Neural cell (in vitro differentiated cells): ENCODE data around the gene NUDT7. TPM values are rescaled to one million over a fixed set of nuclear protein-coding genes. Genes with fewer than 3 reads are reported as not detected.
A peak's percentile ranks its signal among the peaks of the same experiment; 100 is the strongest.

Experiments used
- H2AFZ ChIP-seq: fragments of 200-600, 300-800 bp; sonication (generic), shearing (Covaris generic); 2 replicates; pipeline ENCODE4 v1.6.0; 2014; ENCODE audit warnings: low read depth, mild to moderate bottlenecking, antibody characterized with exemption, low read length, moderate library complexity
- H3F3A ChIP-seq: fragments of 200-600 bp; shearing (Covaris generic); 2 replicates; pipeline ENCODE4 v1.6.1; 2016; ENCODE audit warnings: mild to moderate bottlenecking, moderate library complexity, mixed read lengths, antibody characterized with exemption, low read length; ENCODE audit not compliant: insufficient read depth, poor library complexity, severe bottlenecking
- H3K27ac ChIP-seq: fragments of 200-600, 300-800 bp; sonication (generic), shearing (Covaris generic); 2 replicates; pipeline ENCODE4 v1.5.1; 2014; ENCODE audit warnings: mild to moderate bottlenecking, low read length, moderate library complexity
- H3K27me3 ChIP-seq: fragments of 300-800, 200-600 bp; sonication (generic), shearing (Covaris generic); 2 replicates; pipeline ENCODE4 v1.6.0; 2014; ENCODE audit warnings: mild to moderate bottlenecking, low read depth, low read length, moderate library complexity; ENCODE audit not compliant: insufficient read depth
- H3K36me3 ChIP-seq: fragments of 300-800, 200-600 bp; sonication (generic), shearing (Covaris generic); 2 replicates; pipeline ENCODE4 v1.5.1; 2014; ENCODE audit warnings: mild to moderate bottlenecking, antibody characterized with exemption, low read length, moderate library complexity; ENCODE audit not compliant: insufficient read depth
- H3K4me2 ChIP-seq: fragments of 300-800, 200-600 bp; sonication (generic), shearing (Covaris generic); 2 replicates; pipeline ENCODE4 v1.6.0; 2014; ENCODE audit warnings: mild to moderate bottlenecking, low read length
- H3K4me3 ChIP-seq: fragments of 300-800, 200-600 bp; sonication (generic), shearing (Covaris generic); 2 replicates; pipeline ENCODE4 v1.5.1; 2014; ENCODE audit warnings: mild to moderate bottlenecking, low read length, moderate library complexity
- H3K79me2 ChIP-seq: fragments of 200-600 bp; shearing (Covaris generic); replicated peaks from 2 replicates; pipeline ENCODE4 v1.6.0; 2014; ENCODE audit warnings: mild to moderate bottlenecking, low read length, moderate library complexity; ENCODE audit not compliant: insufficient read depth
- H3K9ac ChIP-seq: fragments of 300-800, 200-600 bp; sonication (generic), shearing (Covaris generic); 2 replicates; pipeline ENCODE4 v1.6.1; 2016; ENCODE audit warnings: mild to moderate bottlenecking, low read length, mixed read lengths
- H3K9me2 ChIP-seq: fragments of 200-600 bp; shearing (Covaris generic); 2 replicates; pipeline ENCODE4 v1.6.1; 2016; ENCODE audit warnings: mild to moderate bottlenecking, low read length, mixed read lengths; ENCODE audit not compliant: insufficient read depth
- H3K9me3 ChIP-seq: fragments of 200-600, 300-800 bp; sonication (generic), shearing (Covaris generic); 2 replicates; pipeline ENCODE4 v1.6.1; 2016; ENCODE audit warnings: mild to moderate bottlenecking, mixed run types, low read length, moderate library complexity, mixed read lengths
- H4K20me1 ChIP-seq: fragments of 200-600 bp; shearing (Covaris generic); 2 replicates; pipeline ENCODE4 v1.6.1; 2016; ENCODE audit warnings: mild to moderate bottlenecking, mixed run types; ENCODE audit not compliant: insufficient read depth
- EP300 ChIP-seq: fragments of 450-650 bp; conservative IDR thresholded peaks from 2 replicates; pipeline ENCODE4 v1.6.1; 2014; ENCODE audit warnings: antibody characterized with exemption, mild to moderate bottlenecking, moderate library complexity; ENCODE audit not compliant: poor library complexity, severe bottlenecking
- EZH2 ChIP-seq: fragments of 200-600, 300-800 bp; shearing (Covaris generic), sonication (generic); IDR thresholded peaks from 2 replicates; pipeline ENCODE4 v1.6.1; 2014; ENCODE audit warnings: antibody characterized with exemption, low read length, borderline replicate concordance, mild to moderate bottlenecking; ENCODE audit not compliant: insufficient read depth, poor library complexity, severe bottlenecking
- MXI1 ChIP-seq: fragments of 450-650 bp; conservative IDR thresholded peaks from 2 replicates; pipeline ENCODE4 v1.6.1; 2014; ENCODE audit warnings: antibody characterized with exemption, mild to moderate bottlenecking; ENCODE audit not compliant: poor library complexity, severe bottlenecking
- POLR2AphosphoS5 ChIP-seq: IDR thresholded peaks from 2 replicates; pipeline ENCODE4 v1.6.1; 2012
- RAD21 ChIP-seq: fragments of 450-650 bp; conservative IDR thresholded peaks from 2 replicates; pipeline ENCODE4 v1.6.1; 2014; ENCODE audit warnings: antibody characterized with exemption, mild to moderate bottlenecking, moderate library complexity
- SMC3 ChIP-seq: fragments of 450-650 bp; conservative IDR thresholded peaks from 2 replicates; pipeline ENCODE4 v1.6.1; 2014; ENCODE audit warnings: antibody characterized with exemption, mild to moderate bottlenecking, moderate library complexity; ENCODE audit not compliant: poor library complexity
- TAF1 ChIP-seq: IDR thresholded peaks from 2 replicates; pipeline ENCODE4 v1.6.1; 2012; ENCODE audit warnings: low read depth
- polyA plus RNA-seq: library from polyadenylated mRNA; depleted of rRNA; stranded (reverse); fragments of >200 nt; gene quantifications from 2 replicates; pipeline ENCODE4 v1.2.3, GENCODE V29; 2014
- TF ChIP-seq, protein P1 (sequence below): fragments of 450-650 bp; IDR thresholded peaks from 2 replicates; pipeline ENCODE4 v1.5.1; 2014; ENCODE audit warnings: antibody characterized with exemption, mild to moderate bottlenecking, moderate library complexity; ENCODE audit not compliant: poor library complexity, severe bottlenecking
- TF ChIP-seq, protein P2 (sequence below): IDR thresholded peaks from 2 replicates; pipeline ENCODE4 v1.6.1; 2012; ENCODE audit warnings: borderline replicate concordance

NUDT7 gene
- polyA plus RNA-seq, 1 donor from 2014 or later = 13.9 TPM

DNA sequence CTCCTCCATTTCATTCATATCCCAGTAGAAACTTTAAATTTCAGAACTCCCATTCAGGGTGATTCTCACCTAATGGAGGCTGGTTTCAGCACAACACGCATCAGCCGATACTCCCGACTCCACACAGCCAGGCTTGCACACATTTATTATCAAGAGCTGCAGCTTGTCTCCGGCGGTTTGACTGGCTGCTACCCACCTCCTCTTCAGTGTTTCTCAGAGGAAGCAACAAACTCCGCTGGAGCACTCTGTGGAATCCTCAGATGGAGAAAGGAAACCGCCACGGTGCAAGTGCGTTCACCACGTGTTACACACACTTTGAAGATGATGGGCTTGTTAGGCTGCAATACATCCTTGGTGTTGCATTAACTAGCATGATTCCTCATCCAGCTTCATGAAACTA, 39.7 kb upstream of the NUDT7 start:
- TF ChIP-seq, protein P1, sequence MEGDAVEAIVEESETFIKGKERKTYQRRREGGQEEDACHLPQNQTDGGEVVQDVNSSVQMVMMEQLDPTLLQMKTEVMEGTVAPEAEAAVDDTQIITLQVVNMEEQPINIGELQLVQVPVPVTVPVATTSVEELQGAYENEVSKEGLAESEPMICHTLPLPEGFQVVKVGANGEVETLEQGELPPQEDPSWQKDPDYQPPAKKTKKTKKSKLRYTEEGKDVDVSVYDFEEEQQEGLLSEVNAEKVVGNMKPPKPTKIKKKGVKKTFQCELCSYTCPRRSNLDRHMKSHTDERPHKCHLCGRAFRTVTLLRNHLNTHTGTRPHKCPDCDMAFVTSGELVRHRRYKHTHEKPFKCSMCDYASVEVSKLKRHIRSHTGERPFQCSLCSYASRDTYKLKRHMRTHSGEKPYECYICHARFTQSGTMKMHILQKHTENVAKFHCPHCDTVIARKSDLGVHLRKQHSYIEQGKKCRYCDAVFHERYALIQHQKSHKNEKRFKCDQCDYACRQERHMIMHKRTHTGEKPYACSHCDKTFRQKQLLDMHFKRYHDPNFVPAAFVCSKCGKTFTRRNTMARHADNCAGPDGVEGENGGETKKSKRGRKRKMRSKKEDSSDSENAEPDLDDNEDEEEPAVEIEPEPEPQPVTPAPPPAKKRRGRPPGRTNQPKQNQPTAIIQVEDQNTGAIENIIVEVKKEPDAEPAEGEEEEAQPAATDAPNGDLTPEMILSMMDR = no peak
- TF ChIP-seq POLR2AphosphoS5 (no peak), MXI1 (no peak), RAD21 (no peak), SMC3 (no peak), TAF1 (no peak), EP300 (no peak), EZH2 (no peak)
- TF ChIP-seq, protein P2, sequence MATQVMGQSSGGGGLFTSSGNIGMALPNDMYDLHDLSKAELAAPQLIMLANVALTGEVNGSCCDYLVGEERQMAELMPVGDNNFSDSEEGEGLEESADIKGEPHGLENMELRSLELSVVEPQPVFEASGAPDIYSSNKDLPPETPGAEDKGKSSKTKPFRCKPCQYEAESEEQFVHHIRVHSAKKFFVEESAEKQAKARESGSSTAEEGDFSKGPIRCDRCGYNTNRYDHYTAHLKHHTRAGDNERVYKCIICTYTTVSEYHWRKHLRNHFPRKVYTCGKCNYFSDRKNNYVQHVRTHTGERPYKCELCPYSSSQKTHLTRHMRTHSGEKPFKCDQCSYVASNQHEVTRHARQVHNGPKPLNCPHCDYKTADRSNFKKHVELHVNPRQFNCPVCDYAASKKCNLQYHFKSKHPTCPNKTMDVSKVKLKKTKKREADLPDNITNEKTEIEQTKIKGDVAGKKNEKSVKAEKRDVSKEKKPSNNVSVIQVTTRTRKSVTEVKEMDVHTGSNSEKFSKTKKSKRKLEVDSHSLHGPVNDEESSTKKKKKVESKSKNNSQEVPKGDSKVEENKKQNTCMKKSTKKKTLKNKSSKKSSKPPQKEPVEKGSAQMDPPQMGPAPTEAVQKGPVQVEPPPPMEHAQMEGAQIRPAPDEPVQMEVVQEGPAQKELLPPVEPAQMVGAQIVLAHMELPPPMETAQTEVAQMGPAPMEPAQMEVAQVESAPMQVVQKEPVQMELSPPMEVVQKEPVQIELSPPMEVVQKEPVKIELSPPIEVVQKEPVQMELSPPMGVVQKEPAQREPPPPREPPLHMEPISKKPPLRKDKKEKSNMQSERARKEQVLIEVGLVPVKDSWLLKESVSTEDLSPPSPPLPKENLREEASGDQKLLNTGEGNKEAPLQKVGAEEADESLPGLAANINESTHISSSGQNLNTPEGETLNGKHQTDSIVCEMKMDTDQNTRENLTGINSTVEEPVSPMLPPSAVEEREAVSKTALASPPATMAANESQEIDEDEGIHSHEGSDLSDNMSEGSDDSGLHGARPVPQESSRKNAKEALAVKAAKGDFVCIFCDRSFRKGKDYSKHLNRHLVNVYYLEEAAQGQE = no peak
- H3K27ac ChIP-seq = peak overlapping the region; percentile 92
- H3K9ac ChIP-seq = no peak overlapping the region
- H3K9me3 ChIP-seq = no peaks in the 10 kb centered on the region
- peak overlapping the region; percentile 6 for H2AFZ ChIP-seq
- no peak overlapping the region for H3K4me3 ChIP-seq
- H3K36me3 ChIP-seq = no peaks in the 10 kb centered on the region
- no peak overlapping the region for H3K4me2 ChIP-seq
- H3K79me2 ChIP-seq = no peaks in the 10 kb centered on the region
- no peaks in the 10 kb centered on the region for H3K9me2 ChIP-seq
- H3F3A ChIP-seq = no peaks in the 10 kb centered on the region
- no peaks in the 10 kb centered on the region for H3K27me3 ChIP-seq
- H4K20me1 ChIP-seq = no peaks in the 10 kb centered on the region

DNA sequence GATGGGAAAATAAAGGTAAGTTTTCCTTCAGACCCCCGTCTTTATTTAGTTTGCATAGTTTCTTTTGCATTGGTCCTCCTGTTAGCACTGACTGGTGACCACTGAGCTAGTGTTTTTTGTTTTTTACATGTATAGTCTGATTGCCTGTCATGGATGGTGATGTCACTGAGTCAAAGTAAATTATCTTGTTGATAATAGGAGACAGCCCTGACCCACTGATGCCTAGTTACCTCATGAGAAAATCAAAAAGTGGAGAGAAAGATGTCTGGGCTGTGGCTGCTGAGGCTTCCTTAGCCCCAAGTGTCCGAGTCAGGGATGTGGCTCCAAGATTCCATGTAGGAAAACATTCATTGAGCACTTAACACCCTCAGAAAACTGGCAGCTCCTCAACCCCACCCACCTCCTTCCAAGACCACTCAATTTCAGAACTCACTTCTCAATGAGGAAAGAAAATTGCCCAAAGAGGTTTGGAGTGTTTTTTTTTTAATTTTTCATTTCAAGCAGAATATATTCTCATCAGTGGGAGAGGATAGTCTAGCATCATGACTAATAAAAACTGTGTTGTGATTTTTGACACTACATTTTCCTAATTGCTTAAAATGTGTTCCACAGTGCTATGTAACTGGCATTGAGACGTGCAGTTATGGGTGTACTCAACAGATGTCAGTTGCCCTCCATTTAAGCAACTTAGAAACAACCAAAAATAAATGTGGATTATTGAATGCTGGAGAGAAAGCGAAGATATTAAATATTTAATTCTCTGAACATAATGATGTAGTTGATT, 38.7 kb upstream of the NUDT7 start:
- H3K27me3 ChIP-seq = no peaks in the 10 kb centered on the region
- no peaks in the 10 kb centered on the region for H3F3A ChIP-seq
- peak overlapping the region; percentile 57 for H3K9ac ChIP-seq
- peak overlapping the region; percentile 46 for H3K4me3 ChIP-seq
- TF ChIP-seq, protein P1 = peak; percentile 33
- TF ChIP-seq RAD21 (peak; percentile 50), EZH2 (no peak), EP300 (no peak)
- no peaks in the 10 kb centered on the region for H3K9me2 ChIP-seq
- no peaks in the 10 kb centered on the region for H4K20me1 ChIP-seq
- peak overlapping the region; percentile 92 for H3K27ac ChIP-seq
- H3K79me2 ChIP-seq = no peaks in the 10 kb centered on the region
- no peaks in the 10 kb centered on the region for H3K36me3 ChIP-seq
- peak overlapping the region; percentile 28 for H3K4me2 ChIP-seq
- H3K9me3 ChIP-seq = no peaks in the 10 kb centered on the region
- H2AFZ ChIP-seq = peak overlapping the region; percentile 22
